Medulla oblongata (tissue), 1 donor: Measurements from ENCODE around the gene MOV10L1.
A peak's percentile ranks its signal among the peaks of the same experiment; 100 is the strongest.

Experiments
- DNase-seq: peaks from one replicate; pipeline ENCODE4 v3.0.0-alpha.2; 2015; ENCODE audit errors: extremely low spot score

Gene MOV10L1

DNA sequence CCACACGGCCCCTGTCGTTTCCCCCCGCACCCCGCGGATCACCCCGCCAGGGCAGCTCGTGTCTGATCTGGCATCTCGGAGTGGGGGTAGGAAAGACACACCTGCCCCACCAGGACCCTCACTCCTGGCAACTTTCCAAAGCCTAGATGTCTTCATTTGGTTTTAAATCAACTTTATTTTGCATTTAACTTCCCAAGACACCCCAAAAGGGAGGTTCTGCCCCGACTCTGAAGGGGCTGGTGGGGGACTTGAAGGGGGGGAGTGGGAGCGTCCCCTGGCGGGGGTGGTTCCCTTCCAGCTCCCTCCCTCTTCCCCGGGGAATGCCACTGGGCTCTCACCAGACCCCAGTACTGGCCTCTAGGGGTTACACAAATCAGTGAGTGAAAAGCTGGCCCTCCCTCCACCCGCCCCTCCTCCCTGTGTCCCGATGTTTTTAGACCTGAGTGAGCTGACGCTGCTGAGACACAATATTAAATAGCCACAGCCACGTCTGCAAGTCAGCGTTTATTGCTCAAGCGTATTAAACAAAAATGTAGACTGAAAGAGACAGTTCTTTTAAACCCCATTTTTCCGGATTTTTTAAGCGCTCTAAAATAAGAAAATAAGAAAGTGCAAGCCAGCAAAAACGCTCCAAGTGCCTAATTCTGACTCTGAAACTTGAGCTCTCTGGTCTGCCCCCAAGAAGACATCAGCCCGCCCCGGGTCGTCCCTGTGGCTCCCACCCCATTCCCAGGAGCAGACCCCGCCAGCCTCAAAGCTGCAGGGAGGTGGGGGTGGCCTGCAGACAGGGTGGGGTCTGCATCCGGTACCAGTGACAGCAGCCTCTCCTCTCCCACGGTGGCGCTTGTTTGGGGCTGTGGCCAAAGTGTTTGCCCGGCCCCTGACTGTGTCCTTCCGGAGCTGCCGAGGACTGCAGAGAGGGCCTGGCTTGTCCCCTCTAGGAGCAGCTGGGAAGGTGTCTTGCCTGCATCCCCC lies 30.6 kb upstream of the MOV10L1 start:
- peak; percentile 15 for DNase-seq

GRCh38 chr22:50059881-50060262 lies 29.9 kb upstream of the MOV10L1 start:
- no peak for DNase-seq

DNA sequence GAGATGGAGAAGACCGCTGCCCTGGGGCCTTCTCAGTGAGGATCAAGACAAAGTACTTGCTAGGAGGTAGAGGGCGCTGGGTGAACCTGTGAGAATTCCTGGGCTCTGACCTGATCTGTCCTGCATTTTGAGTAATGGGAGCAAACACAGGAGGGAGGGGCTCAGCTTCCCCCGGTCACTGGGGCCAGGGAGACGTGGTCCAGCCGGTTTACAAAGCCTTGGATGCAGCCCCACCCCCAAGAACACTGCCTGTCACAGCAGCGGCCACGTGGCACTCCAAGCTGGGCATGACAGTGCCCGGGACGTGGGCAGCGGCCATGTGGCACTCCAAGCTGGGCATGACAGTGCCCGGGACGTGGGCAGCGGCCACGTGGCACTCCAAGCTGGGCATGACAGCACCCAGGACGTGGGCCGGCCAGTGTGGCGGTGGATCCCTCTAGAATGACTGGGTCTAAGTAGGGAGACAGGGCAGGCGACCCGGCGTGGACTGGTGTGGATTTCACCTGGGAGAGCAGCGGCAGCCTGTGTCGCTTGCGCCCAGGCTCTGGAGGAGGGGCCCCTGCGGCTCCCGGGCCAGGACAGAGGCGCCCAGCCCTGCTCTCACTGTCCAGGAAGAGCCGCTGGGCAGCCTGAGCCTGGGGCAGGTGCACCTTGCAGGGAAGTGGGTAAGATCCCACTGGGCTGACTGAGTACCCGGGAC lies 29.2 kb upstream of the MOV10L1 start:
- no peak for DNase-seq

DNA sequence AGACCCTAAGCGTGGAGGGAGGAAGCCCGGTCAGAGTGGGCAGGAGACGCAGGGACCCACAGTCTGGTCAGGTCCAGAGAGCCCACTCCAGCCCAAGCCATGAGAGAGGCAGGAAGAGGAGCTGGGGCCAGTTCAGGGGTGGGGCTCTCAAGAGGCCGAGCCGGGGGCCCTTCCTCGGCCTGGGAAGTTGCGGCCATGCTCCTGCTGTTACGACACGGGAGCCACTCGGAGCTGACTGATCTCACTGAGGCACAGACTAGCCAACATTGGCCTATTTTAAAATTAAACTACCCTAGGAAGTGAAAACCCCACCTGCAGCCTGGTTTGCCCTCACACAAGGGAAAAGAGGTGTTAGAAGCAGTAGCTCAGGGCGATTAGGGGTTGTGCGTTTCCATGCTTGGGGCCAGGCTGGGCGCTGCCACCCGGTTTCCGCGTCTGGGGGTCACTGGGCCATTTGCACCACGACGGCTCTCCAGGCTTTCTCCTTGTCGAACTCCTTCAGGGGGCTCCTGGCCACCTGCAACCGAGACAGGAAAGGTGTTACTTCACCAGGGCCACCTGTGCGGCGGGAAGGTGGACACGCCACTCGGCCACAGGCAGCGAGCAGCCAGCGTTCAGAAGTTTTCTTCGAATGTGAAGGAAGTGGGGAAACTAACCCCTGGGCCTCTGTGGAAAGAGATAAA lies 28.5 kb upstream of the MOV10L1 start:
- no peak for DNase-seq

GRCh38 chr22:50061824-50062355 lies 27.9 kb upstream of the MOV10L1 start:
- DNase-seq = no peak

GRCh38 chr22:50062509-50063135 lies 27.2 kb upstream of the MOV10L1 start:
- no peak for DNase-seq

- DNase-seq = no peak
Observed at GRCh38 chr22:50063589-50064393, 26.0 kb upstream of the MOV10L1 start.

DNA sequence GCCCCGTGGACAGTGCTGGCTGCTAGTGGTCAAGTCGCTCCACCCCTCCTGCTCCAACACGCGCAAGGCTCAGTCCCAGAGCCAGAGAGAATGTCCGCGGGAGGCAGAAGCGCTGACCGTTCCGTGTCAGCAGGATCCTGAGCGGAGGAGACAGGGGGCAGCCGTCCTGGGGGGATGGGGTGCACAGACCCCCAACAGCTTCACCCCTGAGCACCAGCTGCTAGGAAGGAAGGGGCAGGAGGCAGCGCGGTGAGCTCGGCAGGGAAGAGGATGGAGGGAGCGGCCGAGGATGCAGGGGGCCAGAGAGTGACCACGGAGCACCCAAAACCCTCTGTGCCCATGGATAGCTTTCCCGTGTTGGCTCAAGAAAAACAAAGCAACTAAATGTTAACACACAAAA lies 25.4 kb upstream of the MOV10L1 start:
- no peak for DNase-seq

- no peak for DNase-seq
Observed at GRCh38 chr22:50067244-50067643, 22.6 kb upstream of the MOV10L1 start.

- no peak for DNase-seq
Observed at GRCh38 chr22:50068096-50068495, 21.7 kb upstream of the MOV10L1 start.

- no peak for DNase-seq
Observed at GRCh38 chr22:50070366-50070765, 19.4 kb upstream of the MOV10L1 start.

GRCh38 chr22:50071432-50072166 lies 18.2 kb upstream of the MOV10L1 start:
- no peak for DNase-seq

- no peak for DNase-seq
Observed at GRCh38 chr22:50072167-50072555, 17.6 kb upstream of the MOV10L1 start.

- no peak for DNase-seq
Observed at GRCh38 chr22:50072714-50073538, 16.9 kb upstream of the MOV10L1 start.

DNA sequence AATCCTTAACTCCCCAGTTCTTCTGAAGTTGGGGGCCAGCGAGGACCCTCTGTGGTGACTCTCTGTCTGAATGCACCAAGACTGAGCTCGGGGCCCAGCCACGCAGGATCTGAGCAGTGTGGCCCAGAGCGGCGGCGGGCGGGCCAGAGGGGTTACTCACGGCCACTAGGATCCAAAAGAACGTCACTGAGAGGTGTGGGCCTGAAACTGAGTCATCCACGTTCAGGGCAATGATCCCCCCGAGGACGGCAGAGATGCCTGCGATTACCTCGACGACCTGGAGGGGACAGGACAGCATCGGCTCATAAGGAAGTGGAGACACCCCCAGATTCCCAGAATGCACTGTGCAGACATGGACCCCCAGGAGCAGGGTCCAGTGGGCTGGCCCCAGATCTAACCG lies 15.8 kb upstream of the MOV10L1 start:
- no peak for DNase-seq

DNA sequence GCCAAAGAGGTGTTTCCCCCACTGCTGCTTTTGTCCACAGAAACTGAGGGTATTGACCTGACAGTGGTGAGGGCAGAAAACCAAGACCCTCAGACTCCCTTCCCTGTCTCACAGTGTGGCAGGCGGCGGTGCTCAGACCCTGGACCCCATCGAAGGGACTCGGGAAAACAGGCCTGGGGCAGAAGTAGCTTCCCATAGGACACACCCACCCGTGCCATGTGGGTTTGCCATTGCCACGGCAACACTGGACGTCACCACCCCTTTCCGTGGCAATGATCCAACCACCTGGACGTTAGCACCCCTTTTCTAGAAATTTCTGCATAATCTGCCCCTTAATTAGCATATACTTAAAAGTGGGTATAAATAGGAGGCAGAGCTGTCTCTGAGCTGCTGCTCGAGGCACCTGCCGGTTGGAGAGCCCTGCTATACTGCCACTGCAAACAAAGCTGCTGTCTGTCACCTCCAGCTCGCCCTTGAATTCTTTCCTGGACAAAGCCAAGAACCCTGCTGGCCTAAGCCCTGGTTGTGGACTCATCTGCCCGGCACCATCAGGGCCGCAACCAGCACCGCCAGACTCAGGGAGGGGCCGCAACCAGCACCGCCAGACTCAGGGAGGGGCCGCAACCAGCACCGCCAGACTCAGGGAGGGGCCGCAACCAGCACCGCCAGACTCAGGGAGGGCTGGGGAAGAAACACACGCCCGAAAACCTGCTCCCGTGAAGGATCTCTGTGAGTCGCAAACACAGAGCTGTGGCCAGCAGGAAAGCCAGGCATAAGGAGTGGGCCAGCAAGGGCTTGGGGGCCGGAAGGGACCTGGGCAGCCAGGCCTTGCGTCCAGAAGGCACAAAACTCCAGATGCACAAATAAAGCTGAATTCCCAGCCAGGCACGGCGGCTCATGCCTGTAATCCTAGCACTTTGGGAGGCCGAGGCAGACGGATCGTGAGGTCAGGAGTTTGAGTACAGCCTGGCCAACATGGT lies 15.0 kb upstream of the MOV10L1 start:
- DNase-seq = no peak

DNA sequence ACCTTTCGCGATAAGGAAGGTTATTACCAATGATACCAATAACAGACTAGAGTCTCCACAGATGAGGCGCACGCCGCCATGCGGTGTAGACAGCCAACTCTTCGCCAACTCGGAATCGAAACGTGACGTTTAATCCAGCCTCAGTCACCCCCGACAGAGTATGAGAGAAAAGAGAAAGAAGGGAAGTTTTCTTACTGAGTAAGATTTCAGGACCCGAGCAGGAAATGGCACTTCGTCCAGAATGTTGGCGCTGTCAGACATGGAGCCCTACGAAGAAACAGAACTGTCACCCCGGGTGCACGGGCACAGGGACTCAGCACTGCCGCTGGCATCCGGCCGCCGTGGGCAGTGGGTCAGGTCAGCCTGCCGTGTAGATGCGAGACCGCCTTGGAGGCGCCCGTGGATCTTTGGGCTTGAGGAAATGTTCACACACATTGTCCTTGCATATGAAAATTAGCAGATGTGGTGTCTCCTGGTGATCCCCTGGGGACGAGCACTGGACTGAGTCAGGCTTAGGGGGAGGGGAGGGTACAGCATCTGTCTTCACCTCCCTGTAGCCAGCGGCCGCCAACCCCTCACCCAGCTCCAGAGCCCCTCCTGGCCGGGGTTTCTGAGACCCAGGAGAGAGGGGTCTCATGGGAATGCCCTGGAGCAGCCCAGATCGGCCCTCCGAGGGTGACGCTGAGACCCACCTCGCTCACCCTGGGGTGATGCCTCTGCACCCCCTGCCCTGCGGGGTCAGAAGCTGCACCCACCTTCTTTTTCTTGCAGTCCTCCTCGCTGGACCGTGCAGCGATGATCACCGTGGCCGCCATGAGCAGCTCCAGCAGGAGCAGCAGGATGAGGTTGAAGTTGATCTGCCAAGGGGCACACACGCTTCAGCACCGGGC lies 12.9 kb upstream of the MOV10L1 start:
- DNase-seq = no peak
